Measurements from ENCODE around the gene USP3. TPM values are rescaled to one million over a fixed set of nuclear protein-coding genes. Genes with fewer than 3 reads are reported as not detected.

Gene USP3
- total RNA-seq, 1 experiment from 2014 or later: 54.2 TPM

GRCh38 chr15:63636518-63637061 lies 132.2 kb downstream of the USP3 start:
- Histone ChIP-seq H3K36me3 (ENCODE audit: control insufficient read depth, insufficient read depth, low read length) (no peaks in the 10 kb centered on the region), H3K4me1 (no peaks in the 10 kb centered on the region), H3K4me3 (ENCODE audit: low read depth, low read length) (no peak overlapping the region), H3K27me3 (replicated peaks; ENCODE audit: control insufficient read depth, insufficient read depth, low read length) (no peaks in the 10 kb centered on the region), H3K9me3 (no peaks in the 10 kb centered on the region)
- Mint-ChIP-seq H3K27me3 (ENCODE audit: insufficient read depth, unreplicated experiment) (no peaks in the 10 kb centered on the region), H3K9me3 (ENCODE audit: unreplicated experiment) (no peaks in the 10 kb centered on the region), H3K36me3 (ENCODE audit: insufficient read depth, unreplicated experiment) (peaks cover 20% of the 10 kb centered on the region), H3K4me3 (ENCODE audit: unreplicated experiment) (no peak overlapping the region), H3K27ac (ENCODE audit: unreplicated experiment) (no peak overlapping the region), H3K4me1 (ENCODE audit: low read depth, unreplicated experiment) (no peaks in the 10 kb centered on the region)
- intact Hi-C loops (cut with micrococcal nuclease; ENCODE audit: unreplicated experiment): no loop called here
- no peak for DNase-seq
- BruUV-seq (replicated peaks): no TSS peak
- ChIA-PET POLR2A (no interaction called here), CTCF (no interaction called here)
- TF ChIP-seq CTCF (IDR thresholded peaks at IDR 0.05; ENCODE audit: insufficient read depth in 1 of 2, low read depth in 1 of 2, low read length in 1 of 2, severe bottlenecking in 1 of 2, unreplicated experiment in 1 of 2): no peak

DNA sequence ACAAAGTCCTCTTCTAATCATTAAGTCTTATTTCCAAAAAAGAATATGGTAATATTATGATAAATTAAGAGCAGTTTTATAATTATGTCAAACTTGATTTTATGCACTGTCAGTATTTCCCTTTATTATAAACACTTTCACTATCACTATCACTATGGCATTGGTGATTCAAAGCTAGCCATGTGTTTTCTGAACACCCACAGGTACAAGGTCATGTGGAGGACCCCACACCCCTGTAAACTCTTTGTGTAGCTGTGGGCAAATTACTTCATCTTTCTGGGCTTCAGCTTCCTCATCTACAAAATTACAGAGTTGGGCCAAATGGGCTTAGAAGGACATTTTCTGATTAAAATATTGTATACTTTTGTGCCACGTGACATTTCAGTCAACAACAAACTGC lies 134.4 kb downstream of the USP3 start:
- Mint-ChIP-seq H3K9me3 (ENCODE audit: unreplicated experiment) (no peaks in the 10 kb centered on the region), H3K27ac (ENCODE audit: unreplicated experiment) (no peak overlapping the region), H3K27me3 (ENCODE audit: insufficient read depth, unreplicated experiment) (no peaks in the 10 kb centered on the region), H3K4me3 (ENCODE audit: unreplicated experiment) (no peak overlapping the region), H3K36me3 (ENCODE audit: insufficient read depth, unreplicated experiment) (peaks cover 6% of the 10 kb centered on the region), H3K4me1 (ENCODE audit: low read depth, unreplicated experiment) (no peaks in the 10 kb centered on the region)
- TF ChIP-seq CTCF (IDR thresholded peaks at IDR 0.05; ENCODE audit: insufficient read depth in 1 of 2, low read depth in 1 of 2, low read length in 1 of 2, severe bottlenecking in 1 of 2, unreplicated experiment in 1 of 2): no peak
- H3K4me3 ChIP-seq (ENCODE audit: low read depth, low read length): no peak overlapping the region
- DNase-seq: no peak
- ChIA-PET CTCF (no interaction called here), POLR2A (no interaction called here)
- no peaks in the 10 kb centered on the region for H3K36me3 ChIP-seq (ENCODE audit: control insufficient read depth, insufficient read depth, low read length)
- H3K9me3 ChIP-seq: no peaks in the 10 kb centered on the region
- no peaks in the 10 kb centered on the region for H3K4me1 ChIP-seq
- BruUV-seq (replicated peaks): no TSS peak
- H3K27me3 ChIP-seq (replicated peaks; ENCODE audit: control insufficient read depth, insufficient read depth, low read length): no peaks in the 10 kb centered on the region
- intact Hi-C loops (cut with micrococcal nuclease; ENCODE audit: unreplicated experiment): no loop called here

- Histone ChIP-seq H3K36me3 (ENCODE audit: control insufficient read depth, insufficient read depth, low read length) (no peaks in the 10 kb centered on the region), H3K4me1 (no peaks in the 10 kb centered on the region), H3K4me3 (ENCODE audit: low read depth, low read length) (no peak overlapping the region), H3K9me3 (no peaks in the 10 kb centered on the region), H3K27me3 (replicated peaks; ENCODE audit: control insufficient read depth, insufficient read depth, low read length) (no peaks in the 10 kb centered on the region)
- Mint-ChIP-seq H3K27me3 (ENCODE audit: insufficient read depth, unreplicated experiment) (no peaks in the 10 kb centered on the region), H3K4me3 (ENCODE audit: unreplicated experiment) (no peak overlapping the region), H3K27ac (ENCODE audit: unreplicated experiment) (no peak overlapping the region), H3K36me3 (ENCODE audit: insufficient read depth, unreplicated experiment) (peaks cover 6% of the 10 kb centered on the region), H3K9me3 (ENCODE audit: unreplicated experiment) (no peaks in the 10 kb centered on the region), H3K4me1 (ENCODE audit: low read depth, unreplicated experiment) (no peaks in the 10 kb centered on the region)
- intact Hi-C loops (cut with micrococcal nuclease; ENCODE audit: unreplicated experiment): no loop called here
- no peak for DNase-seq
- no TSS peak for BruUV-seq (replicated peaks)
- ChIA-PET CTCF (no interaction called here), POLR2A (no interaction called here)
- TF ChIP-seq CTCF (IDR thresholded peaks at IDR 0.05; ENCODE audit: insufficient read depth in 1 of 2, low read depth in 1 of 2, low read length in 1 of 2, severe bottlenecking in 1 of 2, unreplicated experiment in 1 of 2): no peak
Observed at GRCh38 chr15:63640146-63640545, 135.8 kb downstream of the USP3 start.

Other genes starting within 250 kb of the USP3 start
- gene APH1B, start 227.0 kb upstream of the USP3 start, total RNA-seq (2022): 17.3 and 20.3 TPM in 2 replicates
- gene CA12, start 122.7 kb upstream of the USP3 start, total RNA-seq (2022): 1.0 and 1.3 TPM in 2 replicates
- 0.97 TPM in 1 of 2 replicates, not detected in the other for gene FBXL22, start 92.8 kb downstream of the USP3 start, total RNA-seq (2022)

Data from Caco-2 (cell line).